ENCODE measurements around the gene PGA5. TPM values are rescaled to one million over a fixed set of nuclear protein-coding genes. Genes with fewer than 3 reads are reported as not detected.

Gene PGA5
- polyA plus RNA-seq, 3 donors, result 0.23 to 0.48 TPM; not detected in 1

GRCh38 chr11:61281581-61282250 is 40.7 kb downstream of the PGA5 start:
- peak in 2 of 11 donors; percentile 31 to 43 for DNase-seq (ENCODE audit: extremely low read depth in 1 of 11, low read depth in 9 of 11, low spot score in 4 of 11)

- DNase-seq (ENCODE audit: extremely low read depth in 1 of 11, low read depth in 9 of 11, low spot score in 4 of 11), result no peak
These were observed 42.6 kb downstream of the PGA5 start for GRCh38 chr11:61283613-61284012.

GRCh38 chr11:61287338-61287977 is 46.5 kb downstream of the PGA5 start:
- no peak for DNase-seq (ENCODE audit: extremely low read depth in 1 of 11, low read depth in 9 of 11, low spot score in 4 of 11)

GRCh38 chr11:61290905-61291690 is 50.1 kb downstream of the PGA5 start:
- DNase-seq (ENCODE audit: extremely low read depth in 1 of 11, low read depth in 9 of 11, low spot score in 4 of 11), result no peak

- DNase-seq (ENCODE audit: extremely low read depth in 1 of 11, low read depth in 9 of 11, low spot score in 4 of 11), result no peak
These were observed 51.4 kb downstream of the PGA5 start for GRCh38 chr11:61292356-61292755.

- peak in 3 of 11 donors; percentile 38 to 48 (median 39) for DNase-seq (ENCODE audit: extremely low read depth in 1 of 11, low read depth in 9 of 11, low spot score in 4 of 11)
These were observed 53.1 kb downstream of the PGA5 start for GRCh38 chr11:61293867-61294716.

- DNase-seq (ENCODE audit: extremely low read depth in 1 of 11, low read depth in 9 of 11, low spot score in 4 of 11), result peak in 4 of 11 donors; percentile 54 to 69 (median 63)
These were observed 54.0 kb downstream of the PGA5 start, which contains the start of gene VWCE for GRCh38 chr11:61294717-61295595. Gene VWCE, minus strand, starts transcription at chr11:61295316. Its CDS starts 279 bp downstream, at chr11:61295037.

- DNase-seq (ENCODE audit: extremely low read depth in 1 of 11, low read depth in 9 of 11, low spot score in 4 of 11), result no peak
These were observed 54.6 kb downstream of the PGA5 start for GRCh38 chr11:61295596-61295926.

- no peak for DNase-seq (ENCODE audit: extremely low read depth in 1 of 11, low read depth in 9 of 11, low spot score in 4 of 11)
These were observed 56.4 kb downstream of the PGA5 start for GRCh38 chr11:61297341-61297740.

- DNase-seq (ENCODE audit: extremely low read depth in 1 of 11, low read depth in 9 of 11, low spot score in 4 of 11), result peak in 1 of 11 donors; percentile 22
These were observed 56.8 kb downstream of the PGA5 start for GRCh38 chr11:61297746-61298145.

GRCh38 chr11:61298663-61299244 is 57.8 kb downstream of the PGA5 start:
- no peak for DNase-seq (ENCODE audit: extremely low read depth in 1 of 11, low read depth in 9 of 11, low spot score in 4 of 11)

Other genes with a start within 250 kb of the PGA5 start
- gene CD5, start 138.7 kb upstream of the PGA5 start, polyA plus RNA-seq (ENCODE audit: insufficient read length in 3 of 3), result under 1 TPM in 2 of 3 donors, not detected in 1; 0.09 to 0.14 TPM
- 10 to 100 TPM; 16.9 to 22.0 (median 19.2) TPM for gene VPS37C, start 79.7 kb upstream of the PGA5 start, polyA plus RNA-seq (ENCODE audit: insufficient read length in 3 of 3)
- gene PGA3, start 37.7 kb upstream of the PGA5 start, polyA plus RNA-seq (ENCODE audit: insufficient read length in 3 of 3), result under 1 TPM; 0.14 to 0.39 (median 0.19) TPM
- under 1 TPM; 0.05 to 0.25 (median 0.16) TPM for gene PGA4, start 18.8 kb upstream of the PGA5 start, polyA plus RNA-seq (ENCODE audit: insufficient read length in 3 of 3)
- 1 to 10 TPM; 2.3 to 4.4 (median 3.1) TPM for gene VWCE, start 54.1 kb downstream of the PGA5 start, polyA plus RNA-seq (ENCODE audit: insufficient read length in 3 of 3)
- gene DDB1, start 91.9 kb downstream of the PGA5 start, polyA plus RNA-seq (ENCODE audit: insufficient read length in 3 of 3), result 100 to 1,000 TPM; 227 to 256 (median 230) TPM
- gene TKFC, start 92.1 kb downstream of the PGA5 start, polyA plus RNA-seq (ENCODE audit: insufficient read length in 3 of 3), result 10 to 100 TPM; 50.3 to 67.4 (median 62.4) TPM
- 10 to 100 TPM; 25.7 to 28.3 (median 27.9) TPM for gene CYB561A3, start 120.7 kb downstream of the PGA5 start, polyA plus RNA-seq (ENCODE audit: insufficient read length in 3 of 3)
- 10 to 100 TPM; 42.0 to 44.9 (median 43.1) TPM for gene TMEM138, start 121.2 kb downstream of the PGA5 start, polyA plus RNA-seq (ENCODE audit: insufficient read length in 3 of 3)
- gene TMEM216, start 151.4 kb downstream of the PGA5 start, polyA plus RNA-seq (ENCODE audit: insufficient read length in 3 of 3), result 10 to 100 TPM; 29.4 to 35.6 (median 34.3) TPM
- gene CPSF7, start 188.8 kb downstream of the PGA5 start, polyA plus RNA-seq (ENCODE audit: insufficient read length in 3 of 3), result 100 to 1,000 TPM in 2 of 3 donors, 10 to 100 TPM in 1; 99.7 to 121 (median 109) TPM
- gene SDHAF2, start 188.9 kb downstream of the PGA5 start, polyA plus RNA-seq (ENCODE audit: insufficient read length in 3 of 3), result 10 to 100 TPM; 50.2 to 53.7 (median 50.4) TPM

All from renal cortex interstitium (tissue), 11 donors.